Immature natural killer cell (primary cell): ENCODE data around the gene AOPEP. TPM values are rescaled to one million over a fixed set of nuclear protein-coding genes. Genes with fewer than 3 reads are reported as not detected.
A peak's percentile ranks its signal among the peaks of the same experiment; 100 is the strongest.

ENCODE experiments used
- DNase-seq, 3 donors: peaks; one replicate each; pipeline ENCODE4 v3.0.0; 2022; ENCODE audit warnings: mixed read lengths in 1 of 3
- H3K27ac Mint-ChIP-seq, 6 donors: one replicate each; pipeline ENCODE4 v1.8.0; 2020; ENCODE audit warnings: mixed read lengths in 6 of 6, mild to moderate bottlenecking in 5 of 6, inconsistent platforms in 4 of 6, moderate library complexity in 3 of 6
- H3K27me3 Mint-ChIP-seq, 3 donors: one replicate each; pipeline ENCODE4 v1.8.0; 2020 to 2021; ENCODE audit warnings: low read depth in 3 of 3, mild to moderate bottlenecking in 3 of 3, mixed read lengths in 3 of 3, moderate library complexity in 3 of 3, inconsistent platforms in 1 of 3
- H3K36me3 Mint-ChIP-seq, 3 donors: one replicate each; pipeline ENCODE4 v1.8.0; 2020; ENCODE audit warnings: mixed read lengths in 3 of 3, inconsistent platforms in 2 of 3, mild to moderate bottlenecking in 2 of 3
- H3K4me1 Mint-ChIP-seq, 2 donors: one replicate each; pipeline ENCODE4 v1.8.0; 2020; ENCODE audit warnings: inconsistent platforms in 2 of 2, mild to moderate bottlenecking in 2 of 2, mixed read lengths in 2 of 2, moderate library complexity in 1 of 2
- H3K4me3 Mint-ChIP-seq, 5 donors: one replicate each; pipeline ENCODE4 v1.8.0; 2020; ENCODE audit warnings: mild to moderate bottlenecking in 5 of 5, mixed read lengths in 5 of 5, inconsistent platforms in 3 of 5, moderate library complexity in 3 of 5
- H3K9me3 Mint-ChIP-seq, 6 donors: one replicate each; pipeline ENCODE4 v1.8.0; 2020; ENCODE audit warnings: mild to moderate bottlenecking in 6 of 6, mixed read lengths in 6 of 6, inconsistent platforms in 4 of 6, moderate library complexity in 3 of 6
- polyA plus RNA-seq, 3 donors: library from polyadenylated mRNA; unstranded; fragments of 300-500 nt; fragmentation: Illumina TruSeq; gene quantifications; one replicate each; pipeline ENCODE4 v1.2.3, GENCODE V29; 2021

Gene AOPEP
- polyA plus RNA-seq, 3 donors from 2014 or later, result 4.1 to 6.5 (median 5.2) TPM

DNA sequence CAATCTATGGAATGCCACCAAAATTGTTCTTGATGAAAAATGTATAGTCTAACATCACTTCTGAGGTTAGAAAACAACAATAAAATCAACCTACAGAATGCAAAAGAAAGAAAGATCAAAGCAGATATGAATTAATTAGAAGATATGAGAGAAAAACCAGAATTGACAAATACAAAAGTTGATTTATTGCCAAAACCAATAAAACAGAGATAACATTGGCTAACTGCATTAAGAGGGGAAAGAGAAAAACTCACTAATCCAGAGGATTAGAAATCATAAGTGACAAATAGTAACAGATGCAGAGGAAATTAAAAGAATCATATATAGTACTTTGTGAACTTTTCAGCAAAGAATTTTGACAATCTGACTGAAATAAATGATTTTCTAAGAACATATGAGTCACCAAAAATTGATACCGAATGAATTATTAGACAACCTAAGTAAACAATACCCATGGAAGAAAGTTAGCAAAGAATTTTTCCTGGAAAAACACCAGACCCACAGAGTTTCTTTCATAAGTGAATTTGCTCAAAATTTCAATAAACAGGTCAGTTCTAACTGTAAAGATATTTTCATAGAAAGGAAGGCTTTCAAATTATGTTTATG is 167.7 kb downstream of the AOPEP start:
- Mint-ChIP-seq H3K36me3 (peaks cover 10 to 23% (median 19%) of the 10 kb centered on the region in 3 donors), H3K27me3 (peaks cover 0 to 3% (median 2%) of the 10 kb centered on the region in 3 donors), H3K4me1 (no peaks in the 10 kb centered on the region), H3K4me3 (no peak overlapping the region), H3K27ac (peak overlapping the region in 1 of 6 donors; percentile 45), H3K9me3 (peaks cover 0 to 15% (median 6%) of the 10 kb centered on the region in 6 donors)
- no peak for DNase-seq

- DNase-seq, result no peak
- Mint-ChIP-seq H3K4me1 (no peaks in the 10 kb centered on the region), H3K4me3 (no peak overlapping the region), H3K36me3 (peaks cover 6 to 20% (median 15%) of the 10 kb centered on the region in 3 donors), H3K27ac (peak overlapping the region in 1 of 6 donors; percentile 37), H3K9me3 (peaks cover 0 to 11% (median 6%) of the 10 kb centered on the region in 6 donors), H3K27me3 (peaks cover 0 to 3% (median 2%) of the 10 kb centered on the region in 3 donors)
Observed at GRCh38 chr9:94895668-94896067, 169.2 kb downstream of the AOPEP start.

GRCh38 chr9:94896512-94896911 is 170.0 kb downstream of the AOPEP start:
- Mint-ChIP-seq H3K27ac (no peak overlapping the region), H3K27me3 (peaks cover 0 to 2% (median 0%) of the 10 kb centered on the region in 3 donors), H3K9me3 (peaks cover 0 to 5% (median 3%) of the 10 kb centered on the region in 6 donors), H3K4me1 (no peaks in the 10 kb centered on the region), H3K4me3 (no peak overlapping the region), H3K36me3 (peaks cover 2 to 11% (median 7%) of the 10 kb centered on the region in 3 donors)
- no peak for DNase-seq

DNA sequence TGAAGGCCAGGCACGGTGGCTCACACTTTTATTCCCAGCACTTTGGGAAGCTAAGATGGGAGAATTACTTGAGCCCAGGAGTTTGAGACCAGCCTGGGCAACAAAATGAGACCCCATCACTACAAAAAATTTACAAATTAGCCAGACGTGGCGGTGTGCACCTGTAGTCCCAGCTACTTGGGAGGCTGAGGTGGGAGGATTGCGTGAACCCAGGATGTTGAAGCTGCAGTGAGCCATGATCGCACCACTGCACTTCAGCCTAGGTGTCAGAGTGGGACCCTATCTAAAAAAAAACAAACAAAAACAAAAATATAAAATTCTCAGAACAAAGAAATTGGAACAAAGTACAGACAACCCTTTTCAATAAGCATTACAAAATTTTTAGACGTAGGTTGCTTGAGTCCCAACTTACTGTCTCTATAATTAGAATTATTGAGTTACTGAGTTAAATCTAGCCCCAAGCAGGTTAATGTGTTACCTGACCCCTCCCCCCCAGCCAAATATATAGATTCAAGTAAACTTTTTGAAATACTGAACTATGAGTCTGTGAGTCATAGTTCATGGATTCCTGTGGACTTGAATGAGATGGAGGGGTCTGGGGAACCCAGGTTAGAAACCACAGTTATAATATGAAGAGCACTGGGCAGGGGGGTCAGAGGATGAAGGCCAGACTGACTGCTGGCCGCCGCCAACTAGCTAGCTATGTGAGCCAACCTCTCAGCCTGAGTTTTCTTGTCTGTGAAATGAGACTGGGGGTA is 173.1 kb downstream of the AOPEP start:
- H3K4me3 Mint-ChIP-seq, result no peak overlapping the region
- no peak for DNase-seq
- H3K4me1 Mint-ChIP-seq, result no peaks in the 10 kb centered on the region
- no peaks in the 10 kb centered on the region for H3K9me3 Mint-ChIP-seq
- H3K36me3 Mint-ChIP-seq, result peaks cover 0 to 8% (median 0%) of the 10 kb centered on the region in 3 donors
- no peak overlapping the region for H3K27ac Mint-ChIP-seq
- peaks cover 0 to 2% (median 0%) of the 10 kb centered on the region in 3 donors for H3K27me3 Mint-ChIP-seq

DNA sequence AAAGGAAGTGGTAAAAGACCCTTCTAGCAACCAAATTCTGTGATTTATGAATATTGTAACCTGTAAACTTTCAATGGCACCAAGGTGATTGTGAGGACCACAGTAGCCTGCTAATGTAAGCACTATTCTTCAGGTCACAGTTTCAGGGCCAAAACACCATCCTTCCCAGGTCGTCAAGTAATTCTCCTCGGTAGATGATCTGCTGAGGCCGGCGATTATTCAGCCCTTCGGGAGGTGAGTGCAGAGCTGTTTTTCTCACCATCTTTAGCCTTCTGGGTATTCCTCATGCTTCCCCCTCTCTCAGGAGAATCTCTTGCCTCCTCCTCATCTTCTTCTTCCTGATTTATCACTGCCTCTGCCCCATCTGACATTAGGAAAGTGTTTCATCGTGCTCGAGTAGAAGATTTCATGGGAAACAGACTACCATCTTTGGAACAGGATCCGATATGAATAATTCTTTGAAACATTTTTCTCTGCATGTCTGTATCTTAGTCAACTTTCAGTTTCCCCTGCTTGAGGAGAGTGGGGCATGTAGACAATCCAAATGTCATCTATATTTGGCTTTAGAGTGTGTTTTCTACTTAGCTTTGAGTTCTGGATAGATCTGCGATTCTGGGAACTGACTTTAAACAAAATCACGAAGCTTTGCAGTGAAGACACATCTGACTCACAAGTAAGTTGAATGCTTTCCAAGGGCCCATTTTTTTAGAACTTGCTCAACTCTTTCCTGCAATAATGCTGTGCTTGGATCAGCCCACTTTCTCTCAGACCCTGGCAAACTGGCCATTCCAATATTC is 173.9 kb downstream of the AOPEP start:
- Mint-ChIP-seq H3K27me3 (peaks cover 0 to 2% (median 0%) of the 10 kb centered on the region in 3 donors), H3K9me3 (no peaks in the 10 kb centered on the region), H3K27ac (no peak overlapping the region), H3K4me1 (no peaks in the 10 kb centered on the region), H3K36me3 (peaks cover 0 to 11% (median 0%) of the 10 kb centered on the region in 3 donors), H3K4me3 (no peak overlapping the region)
- DNase-seq, result no peak

- no peak for DNase-seq
- Mint-ChIP-seq H3K27ac (peak overlapping the region in 1 of 6 donors; percentile 0), H3K4me3 (no peak overlapping the region), H3K27me3 (peaks cover 0 to 2% (median 0%) of the 10 kb centered on the region in 3 donors), H3K9me3 (no peaks in the 10 kb centered on the region), H3K36me3 (peaks cover 0 to 11% (median 0%) of the 10 kb centered on the region in 3 donors), H3K4me1 (no peaks in the 10 kb centered on the region)
Observed at GRCh38 chr9:94901019-94901363, 174.5 kb downstream of the AOPEP start.

GRCh38 chr9:94903961-94904421 is 177.5 kb downstream of the AOPEP start:
- H3K27ac Mint-ChIP-seq, result peak overlapping the region in 2 of 6 donors; percentile 46 to 52
- H3K9me3 Mint-ChIP-seq, result no peaks in the 10 kb centered on the region
- H3K27me3 Mint-ChIP-seq, result peaks cover 0 to 2% (median 2%) of the 10 kb centered on the region in 3 donors
- DNase-seq, result no peak
- peaks cover 0 to 7% (median 0%) of the 10 kb centered on the region in 3 donors for H3K36me3 Mint-ChIP-seq
- no peak overlapping the region for H3K4me3 Mint-ChIP-seq
- H3K4me1 Mint-ChIP-seq, result peaks cover 0 to 8% of the 10 kb centered on the region in 2 donors

DNA sequence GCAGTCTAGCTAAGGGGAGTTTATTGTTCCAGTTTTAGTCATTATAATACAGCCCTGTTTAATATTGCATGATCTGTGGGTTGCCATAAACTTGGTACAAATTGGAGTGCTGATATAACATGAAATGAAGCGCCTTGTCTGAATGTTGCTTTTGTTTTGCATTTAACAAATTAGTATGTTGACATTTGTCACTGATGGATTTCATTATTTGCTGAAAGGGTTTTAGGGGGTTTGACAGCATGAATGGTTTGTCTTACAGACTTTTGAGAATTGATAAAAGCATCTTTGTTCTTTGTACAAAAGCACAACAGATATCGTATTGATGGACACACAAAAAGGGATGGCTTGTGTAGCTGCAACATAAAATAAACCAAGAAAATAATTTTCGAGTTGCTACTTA is 178.3 kb downstream of the AOPEP start:
- peaks cover 0 to 7% (median 0%) of the 10 kb centered on the region in 3 donors for H3K36me3 Mint-ChIP-seq
- peaks cover 0 to 8% of the 10 kb centered on the region in 2 donors for H3K4me1 Mint-ChIP-seq
- DNase-seq, result no peak
- peaks cover 0 to 2% (median 2%) of the 10 kb centered on the region in 3 donors for H3K27me3 Mint-ChIP-seq
- no peak overlapping the region for H3K4me3 Mint-ChIP-seq
- no peak overlapping the region for H3K27ac Mint-ChIP-seq
- no peaks in the 10 kb centered on the region for H3K9me3 Mint-ChIP-seq

- Mint-ChIP-seq H3K4me1 (peaks cover 0 to 8% of the 10 kb centered on the region in 2 donors), H3K27ac (peak overlapping the region in 1 of 6 donors; percentile 19), H3K36me3 (peaks cover 0 to 7% (median 0%) of the 10 kb centered on the region in 3 donors), H3K4me3 (no peak overlapping the region), H3K9me3 (no peaks in the 10 kb centered on the region), H3K27me3 (peaks cover 0 to 2% (median 2%) of the 10 kb centered on the region in 3 donors)
- DNase-seq, result no peak
Observed at GRCh38 chr9:94905606-94906005, 179.1 kb downstream of the AOPEP start.

DNA sequence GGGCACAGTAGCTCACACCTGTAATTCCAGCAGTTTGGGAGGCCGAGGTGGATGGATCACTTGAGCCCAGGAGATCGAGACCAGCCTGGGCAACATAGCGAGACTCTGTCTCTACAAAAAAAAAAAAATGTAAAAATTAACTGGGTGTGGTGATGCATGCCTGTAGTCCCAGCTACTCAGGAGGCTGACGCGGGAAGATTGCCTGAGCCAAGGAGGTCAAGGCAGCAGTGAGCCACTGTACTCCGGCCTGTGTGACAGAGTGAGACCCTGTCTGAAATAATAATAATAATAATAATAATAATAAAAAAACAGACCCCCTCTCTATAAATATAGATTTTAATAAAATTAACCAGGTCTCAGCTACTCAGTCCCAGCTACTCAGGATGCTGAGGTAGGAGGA is 179.7 kb downstream of the AOPEP start:
- H3K4me3 Mint-ChIP-seq, result no peak overlapping the region
- H3K9me3 Mint-ChIP-seq, result no peaks in the 10 kb centered on the region
- peaks cover 0 to 7% (median 0%) of the 10 kb centered on the region in 3 donors for H3K36me3 Mint-ChIP-seq
- H3K27ac Mint-ChIP-seq, result no peak overlapping the region
- H3K4me1 Mint-ChIP-seq, result peaks cover 0 to 8% of the 10 kb centered on the region in 2 donors
- H3K27me3 Mint-ChIP-seq, result peaks cover 0 to 2% (median 2%) of the 10 kb centered on the region in 3 donors
- DNase-seq, result no peak

DNA sequence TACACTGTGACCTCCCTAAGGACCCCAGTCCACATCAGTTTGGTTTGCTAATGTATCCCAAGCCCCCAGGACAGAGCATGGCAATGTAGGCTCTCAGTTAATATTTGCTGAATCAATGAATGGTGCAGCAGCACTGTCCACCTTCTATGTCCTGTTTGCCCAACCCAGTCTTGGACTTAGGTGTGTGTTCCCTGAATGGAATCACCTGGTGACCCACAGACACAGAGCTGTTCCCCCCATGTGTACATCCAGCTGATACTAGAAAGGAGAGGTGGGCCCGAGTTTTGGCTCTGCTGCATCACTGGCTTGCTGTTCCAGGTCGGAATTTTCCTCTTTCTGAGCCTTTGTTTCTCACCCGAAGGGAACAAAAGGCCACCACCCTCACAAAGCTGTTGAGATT is 180.2 kb downstream of the AOPEP start:
- Mint-ChIP-seq H3K9me3 (no peaks in the 10 kb centered on the region), H3K27ac (peak overlapping the region in 1 of 6 donors; percentile 40), H3K27me3 (peaks cover 0 to 2% (median 2%) of the 10 kb centered on the region in 3 donors), H3K4me1 (peaks cover 0 to 8% of the 10 kb centered on the region in 2 donors), H3K4me3 (no peak overlapping the region), H3K36me3 (peaks cover 0 to 7% (median 0%) of the 10 kb centered on the region in 3 donors)
- no peak for DNase-seq

- Mint-ChIP-seq H3K4me1 (peaks cover 0 to 8% of the 10 kb centered on the region in 2 donors), H3K4me3 (peak overlapping the region in 1 of 5 donors; percentile 27), H3K27ac (peak overlapping the region in 1 of 6 donors; percentile 61), H3K9me3 (no peaks in the 10 kb centered on the region), H3K27me3 (peaks cover under 1 to 2% (median 2%) of the 10 kb centered on the region in 3 donors), H3K36me3 (peaks cover 0 to 7% (median 0%) of the 10 kb centered on the region in 3 donors)
- no peak for DNase-seq
Observed at GRCh38 chr9:94907264-94907936, 180.9 kb downstream of the AOPEP start.

GRCh38 chr9:94908011-94908563 is 181.6 kb downstream of the AOPEP start:
- peak; percentile 11 to 25 (median 18) for DNase-seq
- H3K9me3 Mint-ChIP-seq, result no peaks in the 10 kb centered on the region
- H3K4me1 Mint-ChIP-seq, result peaks cover 0 to 8% of the 10 kb centered on the region in 2 donors
- H3K4me3 Mint-ChIP-seq, result no peak overlapping the region
- peaks cover 0 to 7% (median 0%) of the 10 kb centered on the region in 3 donors for H3K36me3 Mint-ChIP-seq
- H3K27ac Mint-ChIP-seq, result peak overlapping the region in 1 of 6 donors; percentile 61
- H3K27me3 Mint-ChIP-seq, result peaks cover 2% of the 10 kb centered on the region in 3 donors
